ENCODE measurements around the gene ASB1.

GRCh38 chr2:238399094-238399493 lies 27.6 kb upstream of the ASB1 start:
- TF ChIP-seq EZH2 (IDR thresholded peaks at IDR 0.05) (no peak), POLR2AphosphoS5 (IDR thresholded peaks at IDR 0.05; ENCODE audit: borderline replicate concordance, low read depth, low read length) (no peak), FOXP2 (optimal IDR thresholded peaks at IDR 0.05; ENCODE audit: control extremely low read depth, extremely low read length, insufficient read depth) (no peak)
